GM23248 (cell line): ENCODE measurements around the gene PLOD1. TPM values are rescaled to one million over a fixed set of nuclear protein-coding genes. Genes with fewer than 3 reads are reported as not detected.

ENCODE experiments used
- DNase-seq: peaks from one replicate; pipeline ENCODE4 v3.0.0-alpha.2; 2015
- H2AFZ ChIP-seq: fragments of 200-600 bp; sonication (generic); 2 replicates; pipeline ENCODE4 v1.6.1; 2016; ENCODE audit warnings: antibody characterized with exemption
- H3F3A ChIP-seq: fragments of 200-600 bp; sonication (generic); 2 replicates; pipeline ENCODE4 v1.6.1; 2016; ENCODE audit warnings: mild to moderate bottlenecking, antibody characterized with exemption, mixed run types; ENCODE audit not compliant: insufficient read depth
- H3K27ac ChIP-seq: fragments of 200-600 bp; sonication (generic); 2 replicates; pipeline ENCODE4 v1.5.1; 2016; ENCODE audit warnings: mild to moderate bottlenecking
- H3K27me3 ChIP-seq: fragments of 200-600 bp; sonication (generic); replicated peaks from 2 replicates; pipeline ENCODE4 v1.6.1; 2016; ENCODE audit warnings: mild to moderate bottlenecking; ENCODE audit not compliant: insufficient read depth
- H3K36me3 ChIP-seq: fragments of 200-600 bp; sonication (generic); 2 replicates; pipeline ENCODE4 v1.6.1; 2016; ENCODE audit warnings: low read depth, mild to moderate bottlenecking
- H3K4me1 ChIP-seq: fragments of 200-600 bp; sonication (generic); 2 replicates; pipeline ENCODE4 v1.6.1; 2016; ENCODE audit warnings: mild to moderate bottlenecking; ENCODE audit not compliant: insufficient read depth
- H3K4me2 ChIP-seq: fragments of 200-600 bp; sonication (generic); one replicate; pipeline ENCODE4 v1.6.1; 2016; ENCODE audit warnings: mild to moderate bottlenecking; ENCODE audit not compliant: unreplicated experiment
- H3K4me3 ChIP-seq: fragments of 200-600 bp; sonication (generic); 2 replicates; pipeline ENCODE4 v1.5.1; 2016; ENCODE audit warnings: mild to moderate bottlenecking
- H3K79me2 ChIP-seq: fragments of 200-600 bp; sonication (generic); 2 replicates; pipeline ENCODE4 v1.6.1; 2016; ENCODE audit warnings: mild to moderate bottlenecking; ENCODE audit not compliant: insufficient read depth
- H3K9ac ChIP-seq: fragments of 200-600 bp; sonication (generic); 2 replicates; pipeline ENCODE4 v1.6.1; 2016; ENCODE audit warnings: mild to moderate bottlenecking
- H3K9me2 ChIP-seq: fragments of 200-600 bp; sonication (generic); 2 replicates; pipeline ENCODE4 v1.6.1; 2016; ENCODE audit warnings: mixed run types, mild to moderate bottlenecking, moderate library complexity; ENCODE audit not compliant: insufficient read depth
- H3K9me3 ChIP-seq: fragments of 200-600 bp; sonication (generic); one replicate; pipeline ENCODE4 v1.6.1; 2017; ENCODE audit warnings: low read depth
- H4K20me1 ChIP-seq: fragments of 200-600 bp; sonication (generic); 2 replicates; pipeline ENCODE4 v1.6.0; 2016; ENCODE audit not compliant: insufficient read depth
- EZH2 ChIP-seq: fragments of 200-600 bp; sonication (generic); IDR thresholded peaks from 2 replicates; pipeline ENCODE4 v1.6.1; 2018; ENCODE audit warnings: antibody characterized with exemption, mild to moderate bottlenecking; ENCODE audit not compliant: insufficient read depth, poor library complexity, severe bottlenecking
- EZH2phosphoT487 ChIP-seq: fragments of 200-600 bp; sonication (generic); IDR thresholded peaks from 2 replicates; pipeline ENCODE4 v1.6.1; 2018; ENCODE audit warnings: antibody characterized with exemption, moderate library complexity, mild to moderate bottlenecking, low read depth; ENCODE audit not compliant: insufficient read depth
- WGBS, 2 experiments: methylation state at CpG; one replicate each; pipeline ENCODE4 v1.1.6; 2015 to 2017; ENCODE audit warnings: low lambda C conversion rate in 2 of 2, low coverage in 1 of 2; ENCODE audit errors: missing lambda C conversion rate in 2 of 2; 5-methylcytosine and 5-hydroxymethylcytosine counted together
- in situ Hi-C: fragments of 300-500 bp; cut with MboI; formaldehyde crosslinking; loops from 2 replicates; pipeline ENCODE4 v1.15.0; 2020
- polyA plus RNA-seq: library from polyadenylated mRNA; unstranded; fragments of >200 nt; fragmentation: Nextera tagmentation; extraction: Ambion mirVana; gene quantifications from 2 replicates; pipeline ENCODE4 v1.2.1, GENCODE V29; 2016
- total RNA-seq: library from RNA; depleted of rRNA; stranded (reverse); fragments of >200 nt; shearing (Covaris generic); gene quantifications from 2 replicates; pipeline ENCODE4 v1.2.3, GENCODE V29; 2014

The PLOD1 gene
- total and polyA plus RNA-seq, 2 experiments from 2014 or later = 443 to 633 TPM

GRCh38 chr1:11990303-11991032 is 56.0 kb downstream of the PLOD1 start:
- no peaks in the 10 kb centered on the region for H3K9me3 ChIP-seq
- 92 to 97% methylated on average over 10 of the region's 10 CpGs for WGBS, 2 experiments
- no peaks in the 10 kb centered on the region; the same call in 1 of the 2 replicates for H4K20me1 ChIP-seq
- in situ Hi-C loops = no loop called here
- no peaks in the 10 kb centered on the region for H3K9me2 ChIP-seq
- H3K27me3 ChIP-seq = no peaks in the 10 kb centered on the region
- peaks cover 8% of the 10 kb centered on the region; the same call in 1 of the 2 replicates for H3K4me1 ChIP-seq
- H3K27ac ChIP-seq = no peak overlapping the region
- H3K9ac ChIP-seq = no peak overlapping the region
- peaks cover 21% of the 10 kb centered on the region; the same call in 1 of the 2 replicates for H3K36me3 ChIP-seq
- peaks cover 55% of the 10 kb centered on the region for H3K79me2 ChIP-seq
- no peaks in the 10 kb centered on the region for H3F3A ChIP-seq
- H3K4me2 ChIP-seq = no peak overlapping the region
- TF ChIP-seq EZH2 = no peak
- TF ChIP-seq EZH2phosphoT487 = no peak
- DNase-seq = no peak
- no peak overlapping the region for H2AFZ ChIP-seq
- H3K4me3 ChIP-seq = no peak overlapping the region

GRCh38 chr1:11991969-11992676 is 57.6 kb downstream of the PLOD1 start:
- H3K4me3 ChIP-seq = no peak overlapping the region
- TF ChIP-seq EZH2phosphoT487 (no peak), EZH2 (no peak)
- in situ Hi-C loops = no loop called here
- peaks cover 39% of the 10 kb centered on the region for H3K79me2 ChIP-seq
- no peaks in the 10 kb centered on the region; the same call in 1 of the 2 replicates for H4K20me1 ChIP-seq
- no peaks in the 10 kb centered on the region for H3K4me1 ChIP-seq
- H3K9ac ChIP-seq = no peak overlapping the region
- no peaks in the 10 kb centered on the region for H3K9me3 ChIP-seq
- WGBS, 2 experiments = 92 to 93% methylated on average over 16 of the region's 16 CpGs
- peaks cover 29% of the 10 kb centered on the region; the same call in 1 of the 2 replicates for H3K36me3 ChIP-seq
- H2AFZ ChIP-seq = no peak overlapping the region
- no peaks in the 10 kb centered on the region for H3F3A ChIP-seq
- DNase-seq = no peak
- no peak overlapping the region for H3K4me2 ChIP-seq
- no peaks in the 10 kb centered on the region for H3K27me3 ChIP-seq
- no peak overlapping the region for H3K27ac ChIP-seq
- no peaks in the 10 kb centered on the region for H3K9me2 ChIP-seq

DNA sequence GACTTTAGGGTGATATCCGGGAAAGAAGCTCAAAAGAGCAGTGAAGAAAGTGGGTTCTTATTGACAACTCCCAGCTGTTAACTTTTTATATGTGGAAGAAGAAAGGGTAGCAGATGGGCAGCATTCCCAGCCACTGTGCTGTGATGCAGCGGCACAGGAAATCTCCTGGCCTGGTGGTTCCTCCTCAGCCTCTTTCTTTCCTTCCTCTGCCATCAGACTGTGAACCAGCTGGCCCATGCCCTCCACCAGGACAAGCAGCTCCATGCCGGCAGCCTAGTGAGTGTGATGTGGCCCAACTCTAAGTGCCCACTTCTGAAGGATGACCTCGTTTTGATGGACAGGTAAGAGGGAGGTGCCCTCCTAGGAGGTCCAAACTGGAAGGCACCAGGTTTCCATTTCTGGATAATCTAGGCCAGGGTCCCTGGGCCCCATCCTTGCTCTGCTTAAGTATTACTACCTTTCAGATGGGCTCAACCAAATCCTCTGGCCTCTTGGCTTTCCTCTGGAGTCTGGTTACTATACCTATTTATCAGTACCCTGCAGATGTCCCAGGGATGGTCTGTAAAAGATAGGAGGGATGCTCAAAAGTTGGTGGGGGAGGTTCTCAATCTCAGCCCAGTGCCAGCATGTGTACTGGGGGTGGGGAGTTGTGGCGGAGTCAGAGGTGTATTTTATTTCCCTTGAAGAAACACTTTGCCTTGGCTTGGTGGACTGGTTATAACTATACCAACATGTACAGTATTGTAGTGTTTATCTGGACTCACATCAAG is 62.7 kb downstream of the PLOD1 start:
- 96 to 99% methylated on average over 5 of the region's 5 CpGs for WGBS, 2 experiments
- Histone ChIP-seq H3K9me3 (no peaks in the 10 kb centered on the region), H3F3A (no peaks in the 10 kb centered on the region), H3K27me3 (no peaks in the 10 kb centered on the region), H3K79me2 (no peaks in the 10 kb centered on the region), H3K27ac (no peak overlapping the region), H3K36me3 (peaks cover 35% of the 10 kb centered on the region; the same call in 1 of the 2 replicates), H3K4me2 (no peak overlapping the region), H3K9me2 (no peaks in the 10 kb centered on the region), H3K4me3 (no peak overlapping the region), H3K9ac (no peak overlapping the region), H3K4me1 (no peaks in the 10 kb centered on the region), H4K20me1 (no peaks in the 10 kb centered on the region), H2AFZ (no peak overlapping the region)
- DNase-seq = no peak
- no peak for TF ChIP-seq EZH2phosphoT487
- no peak for TF ChIP-seq EZH2
- in situ Hi-C loops = no loop called here

DNA sequence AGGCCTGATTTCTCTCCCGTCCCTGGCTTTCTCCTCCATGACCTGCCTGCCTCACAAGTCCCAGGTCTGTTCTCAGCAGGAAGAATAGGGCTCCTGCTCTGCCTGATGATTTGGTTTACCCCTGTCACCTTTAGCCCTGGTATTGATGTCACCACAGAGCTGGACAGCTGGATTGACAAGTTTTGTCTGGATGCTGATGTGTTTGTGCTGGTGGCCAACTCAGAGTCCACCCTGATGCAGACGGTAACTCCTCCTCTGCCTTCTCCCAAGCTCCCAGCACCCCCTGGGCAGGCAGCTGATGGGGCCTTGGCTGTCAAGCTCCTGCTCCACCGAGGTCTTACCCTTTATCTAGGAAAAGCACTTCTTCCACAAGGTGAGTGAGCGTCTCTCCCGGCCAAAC is 64.1 kb downstream of the PLOD1 start:
- no peaks in the 10 kb centered on the region for H4K20me1 ChIP-seq
- no peak overlapping the region for H3K4me3 ChIP-seq
- H3K4me1 ChIP-seq = no peaks in the 10 kb centered on the region
- H3K9ac ChIP-seq = no peak overlapping the region
- WGBS, 2 experiments = 88 to 91% methylated on average over 5 of the region's 5 CpGs
- H3K27me3 ChIP-seq = no peaks in the 10 kb centered on the region
- H3K9me2 ChIP-seq = no peaks in the 10 kb centered on the region
- no peaks in the 10 kb centered on the region for H3K9me3 ChIP-seq
- in situ Hi-C loops = no loop called here
- H3K36me3 ChIP-seq = peaks cover 31% of the 10 kb centered on the region; the same call in 1 of the 2 replicates
- TF ChIP-seq EZH2 = no peak
- TF ChIP-seq EZH2phosphoT487 = no peak
- DNase-seq = no peak
- H2AFZ ChIP-seq = no peak overlapping the region
- no peaks in the 10 kb centered on the region for H3K79me2 ChIP-seq
- H3K4me2 ChIP-seq = no peak overlapping the region
- H3F3A ChIP-seq = no peaks in the 10 kb centered on the region
- H3K27ac ChIP-seq = no peak overlapping the region
